Transverse colon (tissue), 4 donors: ENCODE data around the gene SIL1. TPM values are rescaled to one million over a fixed set of nuclear protein-coding genes. Genes with fewer than 3 reads are reported as not detected.
"Not testable (repeated sequence)": the region's sequence is repeated elsewhere in the genome, so short reads cannot be mapped to it uniquely, and the experiment has no call there.

Experiments used
- DNase-seq: peaks from one replicate; pipeline ENCODE4 v3.0.0-alpha.2; 2019
- H3K27ac ChIP-seq, 4 donors: fragments of 200-600 bp; sonication (generic); 2 replicates each; pipeline ENCODE4 v1.5.1; 2016 to 2018; ENCODE audit warnings: inconsistent platforms in 4 of 4
- H3K27me3 ChIP-seq: fragments of 200-600 bp; sonication (generic); 2 replicates; pipeline ENCODE4 v1.5.1; 2017; ENCODE audit warnings: inconsistent platforms
- H3K36me3 ChIP-seq, 4 donors: fragments of 200-600 bp; sonication (generic); 2 replicates each; pipeline ENCODE4 v1.5.1; 2017 to 2019; ENCODE audit warnings: inconsistent platforms in 4 of 4
- H3K4me1 ChIP-seq, 4 donors: fragments of 200-600 bp; sonication (generic); 2 replicates each; pipeline ENCODE4 v1.5.1; 2017 to 2020; ENCODE audit warnings: inconsistent platforms in 4 of 4
- H3K4me3 ChIP-seq, 4 donors: fragments of 200-600 bp; sonication (generic); 1 replicate in 1 of 4; 2 replicates in 3 of 4; pipeline versions ENCODE4 v1.5.1 to v1.6.1; 2017 to 2019; ENCODE audit warnings: inconsistent platforms in 4 of 4
- H3K9me3 ChIP-seq, 2 donors: fragments of 200-600 bp; sonication (generic); 2 replicates each; pipeline ENCODE4 v1.5.1; 2017 to 2019; ENCODE audit warnings: inconsistent platforms in 2 of 2
- CTCF ChIP-seq, 5 experiments: fragments of 200-600 bp in 3 of 5; fragments of 450-650 bp in 2 of 5; sonication (generic) in 3 of 5; IDR thresholded peaks; 1 replicate in 2 of 5; 2 replicates in 3 of 5; pipeline ENCODE4 v1.5.1; 2016 to 2017; ENCODE audit warnings: antibody characterized with exemption in 5 of 5, inconsistent platforms in 3 of 5, mild to moderate bottlenecking in 2 of 5, moderate library complexity in 1 of 5
- EP300 ChIP-seq: sonication (generic); formaldehyde crosslinking; IDR thresholded peaks from one replicate; pipeline ENCODE4 v1.6.1; 2017; ENCODE audit warnings: antibody characterized with exemption, low read depth
- POLR2A ChIP-seq: fragments of 450-650 bp; IDR thresholded peaks from one replicate; pipeline ENCODE4 v1.6.1; 2016; ENCODE audit warnings: antibody characterized with exemption, mild to moderate bottlenecking, moderate library complexity
- POLR2AphosphoS5 ChIP-seq, 3 donors: sonication (generic); formaldehyde crosslinking; IDR thresholded peaks; one replicate each; pipeline ENCODE4 v1.6.1; 2016; ENCODE audit warnings: antibody characterized with exemption in 3 of 3
- WGBS, 2 donors: methylation state at CpG; one replicate each; pipeline ENCODE4 v1.1.5; 2018; ENCODE audit warnings: low coverage in 1 of 2; 5-methylcytosine and 5-hydroxymethylcytosine counted together
- in situ Hi-C, 4 donors: fragments of 200-750 bp; cut with MboI; loops; one replicate each; pipeline versions ENCODE4 v1.15.0 to v1.15.1; 2017; ENCODE audit warnings: low sequenced_read_pairs in 3 of 4, low pct_ligation_motif_present in 1 of 4, low pct_unique_long_range_greater_than_20kb in 1 of 4
- intact Hi-C: fragments of 100-400 bp; cut with DNase I; formaldehyde crosslinking; loops from one replicate; pipeline ENCODE4 v1.15.1; 2023; ENCODE audit warnings: low total_unique reads
- total RNA-seq, 4 donors: library from RNA; depleted of rRNA; stranded (reverse); fragments of >200 nt; gene quantifications; one replicate each; pipeline ENCODE4 v1.1.0, GENCODE V29; 2016

The SIL1 gene
- total RNA-seq, 4 donors from 2014 or later: 11.1 to 38.1 (median 29.0) TPM

GRCh38 chr5:139077899-139078298, 120.3 kb downstream of the SIL1 start:
- H3K27me3 ChIP-seq: no peaks in the 10 kb centered on the region
- TF ChIP-seq POLR2AphosphoS5 (IDR thresholded peaks at IDR 0.05) (no peak), EP300 (no peak), POLR2A (no peak), CTCF (IDR thresholded peaks at IDR 0.05) (no peak)
- H3K36me3 ChIP-seq: no peaks in the 10 kb centered on the region
- no peak overlapping the region for H3K27ac ChIP-seq
- 96 to 100% methylated on average over 1 of the region's 1 CpG for WGBS, 2 donors
- DNase-seq: no peak
- intact Hi-C loops: no loop called here
- in situ Hi-C loops: no loop called here
- H3K4me1 ChIP-seq: peaks cover 0 to 19% (median 2%) of the 10 kb centered on the region in 4 donors
- no peaks in the 10 kb centered on the region for H3K9me3 ChIP-seq
- no peak overlapping the region for H3K4me3 ChIP-seq

DNA sequence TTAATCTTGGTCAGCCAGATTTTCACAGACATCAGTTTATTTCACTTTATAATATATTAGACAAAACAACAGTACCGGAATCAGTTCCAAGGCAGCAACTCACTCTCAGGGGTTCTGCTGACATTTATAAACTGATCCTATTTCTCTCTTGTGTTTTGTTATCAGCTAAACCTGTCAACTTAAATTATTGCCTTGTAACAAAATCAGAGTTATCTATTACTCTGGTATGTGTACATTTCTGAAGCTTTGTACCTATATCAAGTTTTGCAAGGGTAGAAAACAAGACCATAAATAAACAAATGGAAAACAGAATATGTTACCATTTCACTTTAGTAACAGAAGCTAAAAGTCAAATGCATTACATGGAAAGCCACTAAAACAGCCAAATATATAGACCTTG, 122.1 kb downstream of the SIL1 start:
- intact Hi-C loops (no loop called here), in situ Hi-C loops (no loop called here)
- H3K4me1 ChIP-seq: peaks cover 0 to 19% (median 2%) of the 10 kb centered on the region in 4 donors
- H3K36me3 ChIP-seq: no peaks in the 10 kb centered on the region
- no peak for DNase-seq
- no peak overlapping the region for H3K4me3 ChIP-seq
- TF ChIP-seq POLR2AphosphoS5 (IDR thresholded peaks at IDR 0.05): no peak
- TF ChIP-seq POLR2A: no peak
- no peak for TF ChIP-seq EP300
- no peak for TF ChIP-seq CTCF (IDR thresholded peaks at IDR 0.05)
- H3K9me3 ChIP-seq: no peaks in the 10 kb centered on the region
- no peak overlapping the region for H3K27ac ChIP-seq
- H3K27me3 ChIP-seq: no peaks in the 10 kb centered on the region
- 96 to 100% methylated on average over 1 of the region's 1 CpG for WGBS, 2 donors

- intact Hi-C loops (no loop called here), in situ Hi-C loops (no loop called here)
- no peaks in the 10 kb centered on the region for H3K27me3 ChIP-seq
- no peaks in the 10 kb centered on the region for H3K36me3 ChIP-seq
- peaks cover 0 to 19% (median 2%) of the 10 kb centered on the region in 4 donors for H3K4me1 ChIP-seq
- H3K27ac ChIP-seq: peak overlapping the region in 1 of 4 donors; percentile 3
- no peaks in the 10 kb centered on the region for H3K9me3 ChIP-seq
- TF ChIP-seq POLR2A (no peak), POLR2AphosphoS5 (IDR thresholded peaks at IDR 0.05) (no peak), EP300 (no peak), CTCF (IDR thresholded peaks at IDR 0.05) (no peak)
- H3K4me3 ChIP-seq: no peak overlapping the region
- 63 to 71% methylated on average over 5 to 8 of the region's 8 CpGs for WGBS, 2 donors
- no peak for DNase-seq
Observed at GRCh38 chr5:139075066-139076050, 122.8 kb downstream of the SIL1 start.

- intact Hi-C loops, H3K27ac ChIP-seq, H3K4me3 ChIP-seq, H3K36me3 ChIP-seq, DNase-seq, in situ Hi-C loops, H3K27me3 ChIP-seq, H3K9me3 ChIP-seq: not testable (repeated sequence)
- 92 to 96% methylated on average over 2 of the region's 2 CpGs for WGBS, 2 donors
- H3K4me1 ChIP-seq: peaks cover 0 to 15% (median 2%) of the 10 kb centered on the region in 4 donors
Observed at GRCh38 chr5:139073956-139074355, 124.2 kb downstream of the SIL1 start.
